IMR-90 (cell line): ENCODE results near the gene KDELR3. TPM values are rescaled to one million over a fixed set of nuclear protein-coding genes. Genes with fewer than 3 reads are reported as not detected.

ENCODE experiments used
- ATAC-seq: fragments of 200-7000 bp; cut with Tn5 transposase; 2 replicates; pipeline ENCODE4 v1.9.1; 2020; ENCODE audit warnings: low read depth, mild to moderate bottlenecking, moderate library complexity
- BruUV-seq: library from RNA; stranded (reverse); fragments of 400-500 nt; replicated peaks from 2 replicates; lab custom pipeline; 2021; lab: Mats Ljungman, UMichigan
- CTCF ChIA-PET: fragments of 300-600 bp; formaldehyde crosslinking; extraction: SDS; loops from one replicate; lab custom pipeline; 2021; ENCODE audit warnings: antibody characterized with exemption; lab: Yijun Ruan, JAX
- POLR2A ChIA-PET: fragments of 300-600 bp; sonication (Branson Sonifier 250); formaldehyde crosslinking; loops from one replicate; lab custom pipeline; 2022; ENCODE audit warnings: antibody characterized with exemption; ENCODE audit not compliant: unreplicated experiment; lab: Charles Lee
- DNase-seq: peaks from one replicate; pipeline ENCODE4 v3.0.0; 2013
- H2AFZ ChIP-seq: replicated peaks from 2 replicates; pipeline ENCODE3; 2013; ENCODE audit warnings: low read length, mild to moderate bottlenecking; ENCODE audit not compliant: poor library complexity
- H2AK5ac ChIP-seq: 2 replicates; pipeline ENCODE4 v1.6.1; 2013; ENCODE audit warnings: low read depth, low read length, inconsistent platforms
- H2AK9ac ChIP-seq: replicated peaks from 2 replicates; pipeline ENCODE3; 2013; ENCODE audit warnings: mild to moderate bottlenecking, low read depth, low read length, moderate library complexity; ENCODE audit not compliant: poor library complexity
- H2BK120ac ChIP-seq: 2 replicates; pipeline ENCODE4 v1.6.1; 2013; ENCODE audit warnings: low read depth, low read length, inconsistent platforms
- H2BK15ac ChIP-seq: 3 replicates; pipeline ENCODE4 v1.6.1; 2013; ENCODE audit warnings: low read depth, low read length, inconsistent platforms
- H2BK20ac ChIP-seq: 2 replicates; pipeline ENCODE4 v1.6.1; 2013; ENCODE audit warnings: low read depth, mild to moderate bottlenecking, inconsistent platforms, low read length, moderate library complexity
- H2BK5ac ChIP-seq: 2 replicates; pipeline ENCODE4 v1.6.1; 2013; ENCODE audit warnings: mild to moderate bottlenecking, low read depth, low read length, inconsistent platforms; ENCODE audit not compliant: poor library complexity, severe bottlenecking
- H3K14ac ChIP-seq: replicated peaks from 2 replicates; pipeline ENCODE4 v1.6.1; 2013; ENCODE audit warnings: low read depth, low read length, inconsistent platforms
- H3K18ac ChIP-seq: 2 replicates; pipeline ENCODE4 v1.6.1; 2013; ENCODE audit warnings: low read depth, low read length, control low read depth
- H3K23ac ChIP-seq: 2 replicates; pipeline ENCODE4 v1.6.1; 2013; ENCODE audit warnings: low read depth, low read length, inconsistent platforms
- H3K27ac ChIP-seq: 2 replicates; pipeline ENCODE4 v1.5.1; 2013; ENCODE audit warnings: mild to moderate bottlenecking, control low read depth, low read length; ENCODE audit not compliant: insufficient read depth
- H3K27me3 ChIP-seq: 2 replicates; pipeline ENCODE4 v1.6.1; 2013; ENCODE audit warnings: low read length; ENCODE audit not compliant: control insufficient read depth, insufficient read depth
- H3K36me3 ChIP-seq: 2 replicates; pipeline ENCODE4 v1.6.1; 2013; ENCODE audit warnings: low read length, mixed read lengths; ENCODE audit not compliant: control insufficient read depth, insufficient read depth
- H3K4ac ChIP-seq: 2 replicates; pipeline ENCODE4 v1.6.1; 2013; ENCODE audit warnings: low read depth, low read length, inconsistent platforms
- H3K4me1 ChIP-seq: 2 replicates; pipeline ENCODE4 v1.6.1; 2013; ENCODE audit warnings: low read length, mixed read lengths; ENCODE audit not compliant: control insufficient read depth, insufficient read depth
- H3K4me2 ChIP-seq: 2 replicates; pipeline ENCODE4 v1.6.1; 2013; ENCODE audit warnings: low read depth, mild to moderate bottlenecking, control low read depth, low read length, moderate library complexity
- H3K4me3 ChIP-seq: 2 replicates; pipeline ENCODE4 v1.5.1; 2013; ENCODE audit warnings: low read depth, mild to moderate bottlenecking, control low read depth, low read length, moderate library complexity; ENCODE audit not compliant: insufficient read depth
- H3K56ac ChIP-seq: 2 replicates; pipeline ENCODE4 v1.6.1; 2013; ENCODE audit warnings: low read length, inconsistent platforms; ENCODE audit not compliant: insufficient read depth; ENCODE audit errors: extremely low read depth
- H3K79me1 ChIP-seq, 2 experiments: 2 replicates each; pipeline ENCODE4 v1.6.1; 2013; ENCODE audit warnings: low read length in 2 of 2, inconsistent platforms in 1 of 2, low read depth in 1 of 2
- H3K9ac ChIP-seq: 2 replicates; pipeline ENCODE4 v1.6.1; 2013; ENCODE audit warnings: low read depth, low read length, control low read depth
- H3K9me1 ChIP-seq: 2 replicates; pipeline ENCODE4 v1.6.1; 2013; ENCODE audit warnings: low read length, inconsistent platforms; ENCODE audit not compliant: insufficient read depth
- H3K9me3 ChIP-seq: 2 replicates; pipeline ENCODE4 v1.6.1; 2013; ENCODE audit warnings: low read length; ENCODE audit not compliant: control insufficient read depth, insufficient read depth
- H4K20me1 ChIP-seq: 2 replicates; pipeline ENCODE4 v1.6.1; 2013; ENCODE audit warnings: low read length, inconsistent platforms; ENCODE audit not compliant: insufficient read depth
- H4K5ac ChIP-seq: 2 replicates; pipeline ENCODE4 v1.6.1; 2013; ENCODE audit warnings: mild to moderate bottlenecking, low read depth, low read length, control low read depth
- H4K8ac ChIP-seq, 2 experiments: 2 replicates each; pipeline ENCODE4 v1.6.1; 2013; ENCODE audit warnings: low read depth in 2 of 2, low read length in 2 of 2, control low read depth in 1 of 2, inconsistent platforms in 1 of 2
- H4K91ac ChIP-seq: 2 replicates; pipeline ENCODE4 v1.6.1; 2013; ENCODE audit warnings: low read depth, low read length, inconsistent platforms; ENCODE audit not compliant: insufficient read depth
- CEBPB ChIP-seq: IDR thresholded peaks from 2 replicates; pipeline ENCODE4 v1.6.1; 2012; ENCODE audit warnings: low read depth, low read length, improper control_type of control experiment
- ELK1 ChIP-seq: fragments of 150-350 bp; IDR thresholded peaks from 2 replicates; pipeline ENCODE4 v1.6.1; 2016; ENCODE audit warnings: low read depth, mild to moderate bottlenecking, low read length, moderate library complexity, borderline replicate concordance
- MAFK ChIP-seq: IDR thresholded peaks from 2 replicates; pipeline ENCODE4 v1.6.1; 2012; ENCODE audit warnings: low read depth, low read length, improper control_type of control experiment
- WGBS, 2 experiments: methylation state at CpG; one replicate each; pipeline versions ENCODE4 v1.1.5 to v1.1.7; 2013; ENCODE audit warnings: missing lambda C conversion rate in 2 of 2; ENCODE audit not compliant: insufficient read length in 1 of 2; ENCODE audit errors: extremely low coverage in 2 of 2; 5-methylcytosine and 5-hydroxymethylcytosine counted together
- dilution Hi-C: fragments of 300-500 bp; cut with HindIII; formaldehyde crosslinking; loops from one replicate; pipeline ENCODE4 v1.14.3; 2018; ENCODE audit warnings: low sequenced_read_pairs; ENCODE audit not compliant: unreplicated experiment
- in situ Hi-C: fragments of 300-500 bp; cut with MboI; formaldehyde crosslinking; loops from 3 replicates; pipeline ENCODE4 v1.14.3; 2019; ENCODE audit warnings: low sequenced_read_pairs, inconsistent platforms, mixed read lengths
- intact Hi-C: fragments of 100-400 bp; cut with micrococcal nuclease; formaldehyde crosslinking; loops from 2 replicates; pipeline ENCODE4 v1.10.0; 2022
- polyA plus RNA-seq, 3 experiments: library from polyadenylated mRNA; depleted of rRNA; stranded (reverse); fragments of >200 nt; gene quantifications; 2 replicates each; pipeline ENCODE4 v1.2.3, GENCODE V29; 2012; ENCODE audit warnings: low replicate concordance in 1 of 3
- total RNA-seq: library from RNA; depleted of rRNA; stranded (reverse); fragments of >200 nt; gene quantifications from 2 replicates; pipeline ENCODE4 v1.2.3, GENCODE V29; 2012

The KDELR3 gene
- total and polyA plus RNA-seq, 2 of the 4 experiments (the other 2 are of a cell fraction), result 129 to 224 TPM

GRCh38 chr22:38452373-38453065 lies 15.4 kb upstream of the KDELR3 start:
- Histone ChIP-seq H2BK20ac (no peak overlapping the region), H3K9me1 (no peaks in the 10 kb centered on the region), H2BK5ac (no peak overlapping the region), H3K27me3 (peaks cover 89% of the 10 kb centered on the region), H3K36me3 (no peaks in the 10 kb centered on the region), H3K18ac (no peak overlapping the region), H3K4me2 (no peak overlapping the region; the same call in 1 of the 2 replicates), H2BK120ac (no peak overlapping the region), H3K4me3 (no peak overlapping the region), H3K9ac (no peak overlapping the region), H3K9me3 (no peaks in the 10 kb centered on the region; the same call in 1 of the 2 replicates), H3K79me1 (no peaks in the 10 kb centered on the region), H3K4me1 (no peaks in the 10 kb centered on the region; the same call in 1 of the 2 replicates), H2BK15ac (no peak overlapping the region), H4K20me1 (no peaks in the 10 kb centered on the region), H2AFZ (no peak overlapping the region), H4K91ac (no peak overlapping the region), H3K4ac (no peak overlapping the region), H4K8ac (no peak overlapping the region), H3K14ac (no peak overlapping the region), H3K27ac (no peak overlapping the region), H3K23ac (no peak overlapping the region), H4K5ac (no peak overlapping the region), H2AK5ac (no peak overlapping the region), H3K56ac (no peak overlapping the region), H2AK9ac (no peak overlapping the region)
- no TSS peak for BruUV-seq
- ATAC-seq, result peak; percentile 50; the same call in 1 of the 2 replicates
- TF ChIP-seq ELK1 (no peak), MAFK (no peak), CEBPB (peak; percentile 55)
- dilution Hi-C loops (no loop called here), intact Hi-C loops (no loop called here), in situ Hi-C loops (no loop called here)
- POLR2A ChIA-PET, result no interaction called here
- CTCF ChIA-PET, result interaction anchor here (1.1 kb wide), 1 partner anchor 16 kb away, joined by 3 read pairs; the partner anchor contains the start of gene KDELR3
- 44% methylated on average over 9 of the region's 25 CpGs; no CpG with 5 or more reads in 1 of the 2 experiments for WGBS, 2 experiments
- peak; percentile 26 for DNase-seq
